Testis (tissue), 2 donors: ENCODE data around the gene NOC4L.

Experiments
- CTCF ChIP-seq, 3 experiments: fragments of 450-650 bp in 2 of 3; fragments of 200-600 bp in 1 of 3; sonication (generic) in 1 of 3; IDR thresholded peaks; one replicate each; pipeline ENCODE4 v1.5.1; 2016 to 2019; ENCODE audit warnings: antibody characterized with exemption in 3 of 3, mild to moderate bottlenecking in 2 of 3, moderate library complexity in 1 of 3
- POLR2A ChIP-seq: fragments of 450-650 bp; IDR thresholded peaks from one replicate; pipeline ENCODE4 v1.6.1; 2017; ENCODE audit warnings: antibody characterized with exemption, mild to moderate bottlenecking, moderate library complexity

- no peak for TF ChIP-seq CTCF (IDR thresholded peaks at IDR 0.05)
- no peak for TF ChIP-seq POLR2A
Measured at GRCh38 chr12:132138941-132139871, 5.1 kb upstream of the NOC4L start.
